B cell (primary cell): ENCODE results near the gene DOCK3. TPM values are rescaled to one million over a fixed set of nuclear protein-coding genes. Genes with fewer than 3 reads are reported as not detected.

Source experiments
- ATAC-seq: fragments of 200-7000 bp; cut with Tn5 transposase; one replicate; pipeline ENCODE4 v1.10.0; 2021; ENCODE audit warnings: low read depth, mild to moderate bottlenecking, moderate number of reproducible peaks, moderate library complexity
- CTCF ChIA-PET: fragments of 350-600 bp; sonication (Branson Sonifier 250); formaldehyde crosslinking; loops from one replicate; lab custom pipeline; 2021; ENCODE audit warnings: antibody characterized with exemption, inconsistent platforms; lab: Charles Lee
- POLR2A ChIA-PET: fragments of 350-600 bp; sonication (Branson Sonifier 250); formaldehyde crosslinking; loops from one replicate; lab custom pipeline; 2021; ENCODE audit warnings: antibody characterized with exemption; lab: Charles Lee
- DNase-seq: peaks from one replicate; pipeline ENCODE4 v3.0.0; 2013
- H2AFZ ChIP-seq: 2 replicates; pipeline ENCODE4 v1.6.1; 2012; ENCODE audit warnings: mild to moderate bottlenecking, low read depth, low read length; ENCODE audit not compliant: insufficient read depth, poor library complexity, severe bottlenecking
- H3K27ac ChIP-seq, 2 donors: 1 replicate in 1 of 2; 2 replicates in 1 of 2; pipeline ENCODE4 v1.5.1; 2012 to 2013; ENCODE audit warnings: low read length in 2 of 2, mild to moderate bottlenecking in 2 of 2, moderate library complexity in 1 of 2
- H3K27me3 ChIP-seq, 4 experiments: fragments of 200-600 bp in 1 of 4; sonication (generic) in 1 of 4; replicated peaks in 1 of 4; 1 replicate in 2 of 4; 2 replicates in 2 of 4; pipeline versions ENCODE4 v1.6.1 to v1.7.0; 2013 to 2016; ENCODE audit warnings: low read length in 3 of 4, mild to moderate bottlenecking in 2 of 4, mixed read lengths in 1 of 4, moderate library complexity in 1 of 4; ENCODE audit not compliant: insufficient read depth in 4 of 4, control insufficient read depth in 3 of 4; ENCODE audit errors: control extremely low read depth in 1 of 4
- H3K36me3 ChIP-seq, 2 experiments: replicated peaks in 1 of 2; 1 replicate in 1 of 2; 2 replicates in 1 of 2; pipeline versions ENCODE4 v1.6.1 to v1.7.1; 2013; ENCODE audit warnings: low read length in 1 of 2; ENCODE audit not compliant: insufficient read depth in 2 of 2, control insufficient read depth in 1 of 2; ENCODE audit errors: control extremely low read depth in 1 of 2, extremely low read depth in 1 of 2
- H3K4me1 ChIP-seq, 2 donors: fragments of 200-600 bp in 1 of 2; sonication (generic) in 1 of 2; 1 replicate in 1 of 2; 2 replicates in 1 of 2; pipeline versions ENCODE4 v1.5.1 to v1.6.1; 2013 to 2017; ENCODE audit warnings: low read length in 2 of 2; ENCODE audit not compliant: control insufficient read depth in 2 of 2, insufficient read depth in 2 of 2
- H3K4me2 ChIP-seq: replicated peaks from 2 replicates; pipeline ENCODE3; 2012; ENCODE audit warnings: mild to moderate bottlenecking, low read depth, low read length; ENCODE audit not compliant: poor library complexity, severe bottlenecking
- H3K4me3 ChIP-seq, 5 experiments: fragments of 200-600 bp in 1 of 5; sonication (generic) in 1 of 5; 1 replicate in 3 of 5; 2 replicates in 2 of 5; pipeline versions ENCODE4 v1.5.1 to v1.7.0; 2011 to 2016; ENCODE audit warnings: low read length in 4 of 5, mild to moderate bottlenecking in 4 of 5, low read depth in 2 of 5, control low read depth in 1 of 5, moderate library complexity in 1 of 5; ENCODE audit not compliant: insufficient read depth in 1 of 5; ENCODE audit errors: control extremely low read depth in 1 of 5, extremely low read depth in 1 of 5
- H3K79me2 ChIP-seq: fragments of 200-600 bp; sonication (generic); one replicate; pipeline ENCODE4 v1.6.0; 2016; ENCODE audit warnings: low read length; ENCODE audit not compliant: control insufficient read depth, insufficient read depth
- H3K9ac ChIP-seq: fragments of 200-600 bp; sonication (generic); 2 replicates; pipeline ENCODE4 v1.6.1; 2017; ENCODE audit warnings: mild to moderate bottlenecking, low read length, moderate library complexity
- H3K9me3 ChIP-seq, 3 donors: one replicate each; pipeline versions ENCODE4 v1.6.1 to v1.7.1; 2013; ENCODE audit warnings: low read length in 2 of 3; ENCODE audit not compliant: control insufficient read depth in 2 of 3, insufficient read depth in 1 of 3; ENCODE audit errors: control extremely low read depth in 1 of 3
- H4K20me1 ChIP-seq: 2 replicates; pipeline ENCODE4 v1.6.0; 2012; ENCODE audit warnings: mild to moderate bottlenecking, low read length; ENCODE audit not compliant: insufficient read depth, control insufficient read depth, poor library complexity, severe bottlenecking
- H3K27ac Mint-ChIP-seq: one replicate; pipeline ENCODE4 v1.8.0; 2021; ENCODE audit warnings: mixed read lengths
- H3K27me3 Mint-ChIP-seq: one replicate; pipeline ENCODE4 v1.8.0; 2021; ENCODE audit warnings: mixed read lengths
- H3K4me1 Mint-ChIP-seq: one replicate; pipeline ENCODE4 v1.8.0; 2021; ENCODE audit warnings: mixed read lengths
- H3K4me3 Mint-ChIP-seq: one replicate; pipeline ENCODE4 v1.8.0; 2021; ENCODE audit warnings: mixed read lengths
- H3K9me3 Mint-ChIP-seq: one replicate; pipeline ENCODE4 v1.8.0; 2022; ENCODE audit warnings: mixed read lengths; ENCODE audit not compliant: insufficient read depth
- EZH2 ChIP-seq: IDR thresholded peaks from 2 replicates; pipeline ENCODE4 v1.6.1; 2012; ENCODE audit warnings: borderline replicate concordance, low read depth, mild to moderate bottlenecking, moderate library complexity, low read length; ENCODE audit not compliant: insufficient read depth, poor library complexity, severe bottlenecking
- WGBS: methylation state at CpG from one replicate; pipeline ENCODE4 v1.1.5; 2013; ENCODE audit warnings: missing lambda C conversion rate; ENCODE audit not compliant: insufficient coverage; 5-methylcytosine and 5-hydroxymethylcytosine counted together
- intact Hi-C: fragments of 100-400 bp; cut with micrococcal nuclease; formaldehyde crosslinking; loops from one replicate; pipeline ENCODE4 v1.10.0; 2022
- polyA plus RNA-seq: library from polyadenylated mRNA; depleted of rRNA; stranded (reverse); fragments of >200 nt; gene quantifications from 2 replicates; pipeline ENCODE4 v1.2.3, GENCODE V29; 2012
- total RNA-seq, 2 donors: library from RNA; stranded (reverse); fragments of 120-200 nt in 1 of 2; gene quantifications; 1 replicate in 1 of 2; 2 replicates in 1 of 2; pipeline versions ENCODE4 v1.2.3 to v1.2.4, GENCODE V29; 2013 to 2022
- TF ChIP-seq, protein P1 (sequence below): fragments of 200-600 bp; IDR thresholded peaks from one replicate; pipeline ENCODE4 v1.8.0; 2022; ENCODE audit warnings: antibody characterized with exemption, mild to moderate bottlenecking

DOCK3 gene
- total and polyA plus RNA-seq, 2 donors (not counting 1 experiment from before 2014, with no cell fraction given), result 0.06 to 0.30 TPM

GRCh38 chr3:51190199-51190598 lies 515.5 kb downstream of the DOCK3 start:
- POLR2A ChIA-PET, result no interaction called here
- H3K9me3 ChIP-seq, result peaks cover 0 to 15% (median 2%) of the 10 kb centered on the region in 3 donors

GRCh38 chr3:51190827-51191226 lies 516.1 kb downstream of the DOCK3 start:
- Histone ChIP-seq H3K9me3 (peaks cover 0 to 21% (median 2%) of the 10 kb centered on the region in 3 donors), H2AFZ (no peak overlapping the region), H3K27ac (no peak overlapping the region), H3K4me3 (no peak overlapping the region), H3K36me3 (no peaks in the 10 kb centered on the region), H3K27me3 (peaks cover 0 to 5% (median 0%) of the 10 kb centered on the region in 4 experiments), H3K4me1 (no peaks in the 10 kb centered on the region), H3K4me2 (no peak overlapping the region), H3K9ac (no peak overlapping the region), H4K20me1 (no peaks in the 10 kb centered on the region), H3K79me2 (no peaks in the 10 kb centered on the region)
- 63% methylated on average over 3 of the region's 3 CpGs for WGBS
- ATAC-seq (no peak), DNase-seq (no peak)
- intact Hi-C loops, result no loop called here
- H3K27ac Mint-ChIP-seq, result no peak overlapping the region
- H3K9me3 Mint-ChIP-seq, result peaks cover 2% of the 10 kb centered on the region
- H3K27me3 Mint-ChIP-seq, result no peaks in the 10 kb centered on the region
- CTCF ChIA-PET, result no interaction called here
- TF ChIP-seq EZH2, result no peak
- TF ChIP-seq, protein P1, sequence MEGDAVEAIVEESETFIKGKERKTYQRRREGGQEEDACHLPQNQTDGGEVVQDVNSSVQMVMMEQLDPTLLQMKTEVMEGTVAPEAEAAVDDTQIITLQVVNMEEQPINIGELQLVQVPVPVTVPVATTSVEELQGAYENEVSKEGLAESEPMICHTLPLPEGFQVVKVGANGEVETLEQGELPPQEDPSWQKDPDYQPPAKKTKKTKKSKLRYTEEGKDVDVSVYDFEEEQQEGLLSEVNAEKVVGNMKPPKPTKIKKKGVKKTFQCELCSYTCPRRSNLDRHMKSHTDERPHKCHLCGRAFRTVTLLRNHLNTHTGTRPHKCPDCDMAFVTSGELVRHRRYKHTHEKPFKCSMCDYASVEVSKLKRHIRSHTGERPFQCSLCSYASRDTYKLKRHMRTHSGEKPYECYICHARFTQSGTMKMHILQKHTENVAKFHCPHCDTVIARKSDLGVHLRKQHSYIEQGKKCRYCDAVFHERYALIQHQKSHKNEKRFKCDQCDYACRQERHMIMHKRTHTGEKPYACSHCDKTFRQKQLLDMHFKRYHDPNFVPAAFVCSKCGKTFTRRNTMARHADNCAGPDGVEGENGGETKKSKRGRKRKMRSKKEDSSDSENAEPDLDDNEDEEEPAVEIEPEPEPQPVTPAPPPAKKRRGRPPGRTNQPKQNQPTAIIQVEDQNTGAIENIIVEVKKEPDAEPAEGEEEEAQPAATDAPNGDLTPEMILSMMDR, result no peak
- H3K4me1 Mint-ChIP-seq, result no peaks in the 10 kb centered on the region
- H3K4me3 Mint-ChIP-seq, result no peak overlapping the region
- POLR2A ChIA-PET, result no interaction called here

More at GRCh38 chr3:51190199-51190598, 515.5 kb downstream of the DOCK3 start:
- H3K4me3 Mint-ChIP-seq, result no peak overlapping the region
- no peaks in the 10 kb centered on the region for H3K27me3 Mint-ChIP-seq
- Histone ChIP-seq H3K9ac (no peak overlapping the region), H3K36me3 (no peaks in the 10 kb centered on the region), H4K20me1 (no peaks in the 10 kb centered on the region), H3K4me2 (no peak overlapping the region), H3K4me3 (no peak overlapping the region), H3K27me3 (peaks cover 0 to 5% (median 0%) of the 10 kb centered on the region in 4 experiments), H3K79me2 (no peaks in the 10 kb centered on the region), H2AFZ (no peak overlapping the region), H3K4me1 (no peaks in the 10 kb centered on the region), H3K27ac (no peak overlapping the region)
- WGBS, result 83% methylated on average over 1 of the region's 1 CpG
- CTCF ChIA-PET, result no interaction called here
- H3K27ac Mint-ChIP-seq, result no peak overlapping the region
- H3K9me3 Mint-ChIP-seq, result peaks cover 2% of the 10 kb centered on the region
- intact Hi-C loops, result no loop called here
- DNase-seq (no peak), ATAC-seq (no peak)
- no peaks in the 10 kb centered on the region for H3K4me1 Mint-ChIP-seq
- TF ChIP-seq, protein P1, result no peak
- no peak for TF ChIP-seq EZH2
